NCI-H128 (cell line): ENCODE measurements around the gene HMGCS2.

Experiments used
- DNase-seq: peaks from one replicate; lab custom pipeline; 2025; ENCODE audit not compliant: unreplicated experiment; lab: John Stamatoyannopoulos, UW

Gene HMGCS2

GRCh38 chr1:119702384-119702783, 66.3 kb downstream of the HMGCS2 start:
- no peak for DNase-seq

- DNase-seq, result no peak
Observed at GRCh38 chr1:119701659-119702058, 67.0 kb downstream of the HMGCS2 start.

GRCh38 chr1:119700326-119700725, 68.4 kb downstream of the HMGCS2 start:
- no peak for DNase-seq
